ENCODE measurements around the gene NME7.

GRCh38 chr1:169126335-169126734 is 241.3 kb downstream of the NME7 start:
- TF ChIP-seq REST (IDR thresholded peaks at IDR 0.05) = no peak
- no peak for TF ChIP-seq CTCF (IDR thresholded peaks at IDR 0.05; ENCODE audit: low read depth, low read length, missing input control)
- no peak for TF ChIP-seq HNF4G (IDR thresholded peaks at IDR 0.05)
- no peak for TF ChIP-seq SP1 (IDR thresholded peaks at IDR 0.05)

Measured in liver (tissue), 3 donors.